DOHH2 (cell line): ENCODE results near the gene RNF144A.

Experiments used
- H3F3A ChIP-seq: fragments of 200-600 bp; sonication (generic), shearing (Covaris generic); 2 replicates; pipeline ENCODE4 v1.6.0; 2016; ENCODE audit warnings: antibody characterized with exemption, mild to moderate bottlenecking; ENCODE audit not compliant: control insufficient read depth, insufficient read depth
- H3K27ac ChIP-seq: fragments of 200-600 bp; sonication (generic); 2 replicates; pipeline ENCODE4 v1.5.1; 2014; ENCODE audit warnings: low read depth, mild to moderate bottlenecking, low read length, moderate library complexity
- H3K27me3 ChIP-seq: fragments of 200-600 bp; sonication (generic); 2 replicates; pipeline ENCODE4 v1.6.1; 2014; ENCODE audit warnings: mild to moderate bottlenecking, low read length, mixed read lengths; ENCODE audit not compliant: control insufficient read depth
- H3K36me3 ChIP-seq: fragments of 200-600 bp; sonication (generic); 2 replicates; pipeline ENCODE4 v1.6.1; 2014; ENCODE audit warnings: mild to moderate bottlenecking, low read length, moderate library complexity, mixed read lengths; ENCODE audit not compliant: control insufficient read depth
- H3K4me1 ChIP-seq: fragments of 200-600 bp; sonication (generic); 2 replicates; pipeline ENCODE4 v1.6.1; 2014; ENCODE audit warnings: mild to moderate bottlenecking, low read length, mixed read lengths; ENCODE audit not compliant: control insufficient read depth
- H3K4me2 ChIP-seq: fragments of 200-600 bp; sonication (generic); 2 replicates; pipeline ENCODE4 v1.6.0; 2014; ENCODE audit warnings: mild to moderate bottlenecking, low read length, moderate library complexity
- H3K4me3 ChIP-seq: fragments of 200-600 bp; sonication (generic); 2 replicates; pipeline ENCODE4 v1.5.1; 2014; ENCODE audit warnings: mild to moderate bottlenecking, low read length, mixed read lengths
- H3K79me2 ChIP-seq: fragments of 200-600 bp; sonication (generic); 2 replicates; pipeline ENCODE4 v1.6.1; 2014; ENCODE audit warnings: mild to moderate bottlenecking, low read length, mixed read lengths; ENCODE audit not compliant: control insufficient read depth
- H3K9me2 ChIP-seq: fragments of 200-600 bp; sonication (generic); replicated peaks from 2 replicates; pipeline ENCODE4 v1.6.1; 2014; ENCODE audit warnings: mild to moderate bottlenecking, low read length, mixed read lengths; ENCODE audit not compliant: control insufficient read depth
- H3K9me3 ChIP-seq: fragments of 200-600 bp; sonication (generic); 2 replicates; pipeline ENCODE4 v1.6.1; 2014; ENCODE audit warnings: antibody characterized with exemption, low read length, mixed read lengths; ENCODE audit not compliant: control insufficient read depth, insufficient read depth
- H4K20me1 ChIP-seq: fragments of 200-600 bp; sonication (generic); 2 replicates; pipeline ENCODE4 v1.6.0; 2014; ENCODE audit warnings: low read depth, mild to moderate bottlenecking, antibody characterized with exemption, low read length, moderate library complexity; ENCODE audit not compliant: control insufficient read depth, insufficient read depth
- CTCF ChIP-seq: fragments of 200-600 bp; sonication (generic); IDR thresholded peaks from one replicate; pipeline ENCODE4 v1.5.1; 2014; ENCODE audit warnings: antibody characterized with exemption, mild to moderate bottlenecking, low read depth, low read length; ENCODE audit not compliant: poor library complexity, severe bottlenecking
- EZH2phosphoT487 ChIP-seq: fragments of 200-600 bp; sonication (generic); IDR thresholded peaks from 2 replicates; pipeline ENCODE4 v1.6.1; 2017; ENCODE audit warnings: borderline replicate concordance, mild to moderate bottlenecking, antibody characterized with exemption, low read length, moderate library complexity, mixed read lengths

The RNF144A gene

GRCh38 chr2:6930923-6931647, 13.9 kb downstream of the RNF144A start:
- Histone ChIP-seq H3K4me2 (no peak overlapping the region), H3K9me3 (no peaks in the 10 kb centered on the region), H3K9me2 (no peaks in the 10 kb centered on the region), H3K79me2 (no peaks in the 10 kb centered on the region), H3F3A (no peaks in the 10 kb centered on the region), H4K20me1 (no peaks in the 10 kb centered on the region), H3K4me1 (no peaks in the 10 kb centered on the region), H3K27ac (no peak overlapping the region), H3K27me3 (no peaks in the 10 kb centered on the region), H3K4me3 (no peak overlapping the region), H3K36me3 (no peaks in the 10 kb centered on the region)
- TF ChIP-seq CTCF (no peak), EZH2phosphoT487 (no peak)

- TF ChIP-seq EZH2phosphoT487 = no peak
- TF ChIP-seq CTCF = no peak
Observed at GRCh38 chr2:6931753-6932152, 14.5 kb downstream of the RNF144A start.

GRCh38 chr2:6932206-6932605, 15.0 kb downstream of the RNF144A start:
- H3F3A ChIP-seq = no peaks in the 10 kb centered on the region
- no peaks in the 10 kb centered on the region for H3K9me2 ChIP-seq
- no peaks in the 10 kb centered on the region for H3K4me1 ChIP-seq
- TF ChIP-seq EZH2phosphoT487 = no peak
- no peak for TF ChIP-seq CTCF
- no peaks in the 10 kb centered on the region for H3K79me2 ChIP-seq
- no peaks in the 10 kb centered on the region for H3K27me3 ChIP-seq
- H4K20me1 ChIP-seq = no peaks in the 10 kb centered on the region
- no peak overlapping the region for H3K4me3 ChIP-seq
- H3K36me3 ChIP-seq = no peaks in the 10 kb centered on the region
- no peak overlapping the region for H3K27ac ChIP-seq
- no peak overlapping the region for H3K4me2 ChIP-seq
- no peaks in the 10 kb centered on the region for H3K9me3 ChIP-seq

More at GRCh38 chr2:6931753-6932152, 14.5 kb downstream of the RNF144A start:
- Histone ChIP-seq H3K9me3 (no peaks in the 10 kb centered on the region), H3F3A (no peaks in the 10 kb centered on the region), H4K20me1 (no peaks in the 10 kb centered on the region), H3K27me3 (no peaks in the 10 kb centered on the region), H3K9me2 (no peaks in the 10 kb centered on the region), H3K4me3 (no peak overlapping the region), H3K4me2 (no peak overlapping the region), H3K27ac (no peak overlapping the region), H3K79me2 (no peaks in the 10 kb centered on the region), H3K4me1 (no peaks in the 10 kb centered on the region), H3K36me3 (no peaks in the 10 kb centered on the region)
